ENCODE measurements around the gene ATG9A.

Gene ATG9A

DNA sequence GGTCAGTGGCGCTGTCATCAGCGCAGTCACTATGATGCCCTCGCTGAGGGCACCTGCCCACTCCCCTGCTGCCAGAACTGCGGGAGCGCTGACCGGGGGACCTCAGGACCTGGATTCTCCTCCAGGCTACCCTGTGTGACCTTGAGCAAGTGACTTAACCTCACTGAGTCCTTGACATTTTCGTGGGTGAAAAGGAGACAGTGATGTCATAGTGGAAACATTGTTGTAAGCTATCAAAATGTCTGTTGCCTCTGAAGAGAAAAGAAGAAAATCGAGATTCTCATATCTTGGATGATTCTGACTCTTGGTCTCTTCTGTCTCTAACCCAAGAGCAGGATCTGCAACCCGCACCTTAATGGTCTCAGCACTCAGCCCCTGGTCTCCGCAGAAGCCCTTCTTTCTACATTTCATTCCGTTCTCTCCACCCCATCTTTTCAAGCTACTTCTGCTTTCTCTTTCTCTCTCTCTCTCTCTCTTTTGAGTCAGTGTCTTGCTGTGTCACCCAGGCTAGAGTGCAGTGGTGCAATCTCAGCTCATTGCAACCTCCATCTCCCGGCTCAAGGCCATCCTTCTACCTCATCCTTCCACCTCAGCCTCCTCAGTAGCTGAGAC lies 25.3 kb upstream of the ATG9A start:
- ATAC-seq, result no peak
- TF ChIP-seq, protein P1, sequence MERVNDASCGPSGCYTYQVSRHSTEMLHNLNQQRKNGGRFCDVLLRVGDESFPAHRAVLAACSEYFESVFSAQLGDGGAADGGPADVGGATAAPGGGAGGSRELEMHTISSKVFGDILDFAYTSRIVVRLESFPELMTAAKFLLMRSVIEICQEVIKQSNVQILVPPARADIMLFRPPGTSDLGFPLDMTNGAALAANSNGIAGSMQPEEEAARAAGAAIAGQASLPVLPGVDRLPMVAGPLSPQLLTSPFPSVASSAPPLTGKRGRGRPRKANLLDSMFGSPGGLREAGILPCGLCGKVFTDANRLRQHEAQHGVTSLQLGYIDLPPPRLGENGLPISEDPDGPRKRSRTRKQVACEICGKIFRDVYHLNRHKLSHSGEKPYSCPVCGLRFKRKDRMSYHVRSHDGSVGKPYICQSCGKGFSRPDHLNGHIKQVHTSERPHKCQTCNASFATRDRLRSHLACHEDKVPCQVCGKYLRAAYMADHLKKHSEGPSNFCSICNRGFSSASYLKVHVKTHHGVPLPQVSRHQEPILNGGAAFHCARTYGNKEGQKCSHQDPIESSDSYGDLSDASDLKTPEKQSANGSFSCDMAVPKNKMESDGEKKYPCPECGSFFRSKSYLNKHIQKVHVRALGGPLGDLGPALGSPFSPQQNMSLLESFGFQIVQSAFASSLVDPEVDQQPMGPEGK (CRISPR knock-in tag; IDR thresholded peaks at IDR 0.05; ENCODE audit: borderline replicate concordance), result no peak
- no peak for TF ChIP-seq OSR1 (CRISPR knock-in tag; IDR thresholded peaks at IDR 0.05)
- TF ChIP-seq ESRRG (CRISPR knock-in tag; IDR thresholded peaks at IDR 0.05), result no peak
- no peak for TF ChIP-seq CSRNP3 (CRISPR knock-in tag; IDR thresholded peaks at IDR 0.05)
- TF ChIP-seq ZNF565 (CRISPR knock-in tag; conservative IDR thresholded peaks at IDR 0.05; ENCODE audit: low read depth), result no peak
- TF ChIP-seq PPARA (CRISPR knock-in tag; IDR thresholded peaks at IDR 0.05; ENCODE audit: borderline replicate concordance), result no peak
- TF ChIP-seq ZNF70 (CRISPR knock-in tag; IDR thresholded peaks at IDR 0.05), result no peak
- no peak for TF ChIP-seq ISL1 (CRISPR knock-in tag; IDR thresholded peaks at IDR 0.05)
- no peak for TF ChIP-seq ZFP3 (CRISPR knock-in tag; IDR thresholded peaks at IDR 0.05)
- no peak for TF ChIP-seq RARB (CRISPR knock-in tag; IDR thresholded peaks at IDR 0.05)
- TF ChIP-seq GLIS3 (CRISPR knock-in tag; IDR thresholded peaks at IDR 0.05), result no peak
- no peak for TF ChIP-seq SNAI2 (CRISPR knock-in tag; IDR thresholded peaks at IDR 0.05)
- no peak for TF ChIP-seq CSDC2 (CRISPR knock-in tag; IDR thresholded peaks at IDR 0.05)
- TF ChIP-seq TCF4 (CRISPR knock-in tag; IDR thresholded peaks at IDR 0.05; ENCODE audit: borderline replicate concordance), result no peak
- no peak for TF ChIP-seq ZC3H10 (CRISPR knock-in tag; IDR thresholded peaks at IDR 0.05)
- TF ChIP-seq, protein P2, sequence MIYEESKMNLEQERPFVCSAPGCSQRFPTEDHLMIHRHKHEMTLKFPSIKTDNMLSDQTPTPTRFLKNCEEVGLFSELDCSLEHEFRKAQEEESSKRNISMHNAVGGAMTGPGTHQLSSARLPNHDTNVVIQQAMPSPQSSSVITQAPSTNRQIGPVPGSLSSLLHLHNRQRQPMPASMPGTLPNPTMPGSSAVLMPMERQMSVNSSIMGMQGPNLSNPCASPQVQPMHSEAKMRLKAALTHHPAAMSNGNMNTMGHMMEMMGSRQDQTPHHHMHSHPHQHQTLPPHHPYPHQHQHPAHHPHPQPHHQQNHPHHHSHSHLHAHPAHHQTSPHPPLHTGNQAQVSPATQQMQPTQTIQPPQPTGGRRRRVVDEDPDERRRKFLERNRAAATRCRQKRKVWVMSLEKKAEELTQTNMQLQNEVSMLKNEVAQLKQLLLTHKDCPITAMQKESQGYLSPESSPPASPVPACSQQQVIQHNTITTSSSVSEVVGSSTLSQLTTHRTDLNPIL (CRISPR knock-in tag; IDR thresholded peaks at IDR 0.05; ENCODE audit: low read depth), result no peak
- TF ChIP-seq, protein P3, sequence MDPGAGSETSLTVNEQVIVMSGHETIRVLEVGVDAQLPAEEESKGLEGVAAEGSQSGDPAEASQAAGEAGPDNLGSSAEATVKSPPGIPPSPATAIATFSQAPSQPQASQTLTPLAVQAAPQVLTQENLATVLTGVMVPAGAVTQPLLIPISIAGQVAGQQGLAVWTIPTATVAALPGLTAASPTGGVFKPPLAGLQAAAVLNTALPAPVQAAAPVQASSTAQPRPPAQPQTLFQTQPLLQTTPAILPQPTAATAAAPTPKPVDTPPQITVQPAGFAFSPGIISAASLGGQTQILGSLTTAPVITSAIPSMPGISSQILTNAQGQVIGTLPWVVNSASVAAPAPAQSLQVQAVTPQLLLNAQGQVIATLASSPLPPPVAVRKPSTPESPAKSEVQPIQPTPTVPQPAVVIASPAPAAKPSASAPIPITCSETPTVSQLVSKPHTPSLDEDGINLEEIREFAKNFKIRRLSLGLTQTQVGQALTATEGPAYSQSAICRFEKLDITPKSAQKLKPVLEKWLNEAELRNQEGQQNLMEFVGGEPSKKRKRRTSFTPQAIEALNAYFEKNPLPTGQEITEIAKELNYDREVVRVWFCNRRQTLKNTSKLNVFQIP (CRISPR knock-in tag; IDR thresholded peaks at IDR 0.05; ENCODE audit: borderline replicate concordance, low read depth), result no peak
- TF ChIP-seq TOX (CRISPR knock-in tag; IDR thresholded peaks at IDR 0.05; ENCODE audit: borderline replicate concordance), result no peak
- TF ChIP-seq, protein P4, sequence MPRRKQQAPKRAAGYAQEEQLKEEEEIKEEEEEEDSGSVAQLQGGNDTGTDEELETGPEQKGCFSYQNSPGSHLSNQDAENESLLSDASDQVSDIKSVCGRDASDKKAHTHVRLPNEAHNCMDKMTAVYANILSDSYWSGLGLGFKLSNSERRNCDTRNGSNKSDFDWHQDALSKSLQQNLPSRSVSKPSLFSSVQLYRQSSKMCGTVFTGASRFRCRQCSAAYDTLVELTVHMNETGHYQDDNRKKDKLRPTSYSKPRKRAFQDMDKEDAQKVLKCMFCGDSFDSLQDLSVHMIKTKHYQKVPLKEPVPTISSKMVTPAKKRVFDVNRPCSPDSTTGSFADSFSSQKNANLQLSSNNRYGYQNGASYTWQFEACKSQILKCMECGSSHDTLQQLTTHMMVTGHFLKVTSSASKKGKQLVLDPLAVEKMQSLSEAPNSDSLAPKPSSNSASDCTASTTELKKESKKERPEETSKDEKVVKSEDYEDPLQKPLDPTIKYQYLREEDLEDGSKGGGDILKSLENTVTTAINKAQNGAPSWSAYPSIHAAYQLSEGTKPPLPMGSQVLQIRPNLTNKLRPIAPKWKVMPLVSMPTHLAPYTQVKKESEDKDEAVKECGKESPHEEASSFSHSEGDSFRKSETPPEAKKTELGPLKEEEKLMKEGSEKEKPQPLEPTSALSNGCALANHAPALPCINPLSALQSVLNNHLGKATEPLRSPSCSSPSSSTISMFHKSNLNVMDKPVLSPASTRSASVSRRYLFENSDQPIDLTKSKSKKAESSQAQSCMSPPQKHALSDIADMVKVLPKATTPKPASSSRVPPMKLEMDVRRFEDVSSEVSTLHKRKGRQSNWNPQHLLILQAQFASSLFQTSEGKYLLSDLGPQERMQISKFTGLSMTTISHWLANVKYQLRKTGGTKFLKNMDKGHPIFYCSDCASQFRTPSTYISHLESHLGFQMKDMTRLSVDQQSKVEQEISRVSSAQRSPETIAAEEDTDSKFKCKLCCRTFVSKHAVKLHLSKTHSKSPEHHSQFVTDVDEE (CRISPR knock-in tag; IDR thresholded peaks at IDR 0.05), result no peak
- TF ChIP-seq ZFP30 (CRISPR knock-in tag; IDR thresholded peaks at IDR 0.05), result no peak

GRCh38 chr2:219253753-219254589 lies 24.5 kb upstream of the ATG9A start, which contains the start of gene TUBA4A:
Gene TUBA4A, minus strand, starts transcription at chr2:219253918. Its CDS starts 60 bp downstream, at chr2:219253858.
- ATAC-seq, result peak; percentile 73

More at GRCh38 chr2:219253753-219254589, 24.5 kb upstream of the ATG9A start, which contains the start of gene TUBA4A:
- TF ChIP-seq ZNF70 (CRISPR knock-in tag; IDR thresholded peaks at IDR 0.05) (no peak), CSDC2 (CRISPR knock-in tag; IDR thresholded peaks at IDR 0.05) (no peak)
